ENCODE data around the gene OPN3.

- TF ChIP-seq EZH2phosphoT487 (IDR thresholded peaks at IDR 0.05; ENCODE audit: insufficient read depth, low read depth) (no peak), EZH2 (IDR thresholded peaks at IDR 0.05; ENCODE audit: insufficient read depth, poor library complexity, severe bottlenecking) (no peak)
These were observed 39.8 kb upstream of the OPN3 start for GRCh38 chr1:241679961-241680360.
